Bone marrow (tissue), 2 donors: Measurements from ENCODE around the gene UHMK1.
A peak's percentile ranks its signal among the peaks of the same experiment; 100 is the strongest.
"Not testable (repeated sequence)": the region's sequence is repeated elsewhere in the genome, so short reads cannot be mapped to it uniquely, and the experiment has no call there.

Experiments
- DNase-seq, 2 donors: peaks; one replicate each; lab custom pipeline; 2025; lab: John Stamatoyannopoulos, UW

UHMK1 gene

GRCh38 chr1:162497723-162498495 lies at the start of gene UHMK1:
TSS of gene UHMK1 (plus strand) at chr1:162497818. CDS start at chr1:162498001, 183 bp downstream.
- DNase-seq = peak; percentile 75 to 95

DNA sequence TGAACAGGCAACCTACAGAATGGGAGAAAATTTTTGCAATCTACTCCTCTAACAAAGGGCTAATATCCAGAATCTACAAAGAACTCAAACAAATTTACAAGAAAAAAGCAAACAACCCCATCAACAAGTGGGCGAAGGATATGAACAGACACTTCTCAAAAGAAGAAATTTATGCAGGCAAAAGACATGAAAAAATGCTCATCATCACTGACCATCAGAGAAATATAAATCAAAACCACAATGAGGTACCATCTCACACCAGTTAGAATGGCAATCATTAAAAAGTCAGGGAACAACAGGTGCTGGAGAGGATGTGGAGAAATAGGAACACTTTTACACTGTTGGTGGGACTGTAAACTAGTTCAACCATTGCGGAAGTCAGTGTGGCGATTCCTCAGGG lies 43.3 kb upstream of the UHMK1 start:
- not testable (repeated sequence) for DNase-seq

DNA sequence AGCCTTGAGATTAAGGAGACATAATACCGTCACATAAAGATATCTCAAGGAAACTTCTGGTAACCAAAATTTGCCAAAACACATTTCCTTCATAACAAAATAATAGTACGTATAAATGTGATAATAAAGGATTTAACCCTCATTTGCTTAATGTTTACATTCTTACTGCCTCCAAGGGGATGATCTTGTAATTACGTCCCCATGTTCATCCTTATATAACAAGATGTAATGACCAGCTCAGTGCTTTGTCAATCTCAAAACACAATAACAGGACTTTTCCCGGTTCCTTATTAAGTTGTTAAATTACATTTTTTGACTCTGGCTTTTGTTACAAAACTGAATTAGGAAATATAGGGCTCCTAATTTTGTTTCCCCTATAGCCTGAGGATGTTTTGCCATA lies 41.3 kb upstream of the UHMK1 start:
- no peak for DNase-seq

DNA sequence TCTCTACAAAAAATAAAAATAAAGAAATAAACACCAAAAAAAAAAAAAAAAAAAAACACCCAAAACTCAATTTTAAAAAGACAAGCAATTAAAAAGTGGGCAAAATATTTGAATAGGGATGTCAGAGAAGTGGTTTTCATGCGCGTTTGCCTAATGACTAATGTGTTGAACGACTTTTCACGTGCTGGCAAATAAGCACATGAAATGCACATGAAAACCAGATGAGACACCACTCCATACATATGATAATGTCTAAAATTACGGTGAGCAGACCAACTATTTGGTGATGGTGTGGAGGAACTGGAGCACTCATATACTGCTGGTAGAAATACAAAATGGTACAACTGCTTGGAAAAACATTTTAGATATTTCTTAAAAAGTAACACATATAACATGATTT lies 39.4 kb upstream of the UHMK1 start:
- no peak for DNase-seq

DNA sequence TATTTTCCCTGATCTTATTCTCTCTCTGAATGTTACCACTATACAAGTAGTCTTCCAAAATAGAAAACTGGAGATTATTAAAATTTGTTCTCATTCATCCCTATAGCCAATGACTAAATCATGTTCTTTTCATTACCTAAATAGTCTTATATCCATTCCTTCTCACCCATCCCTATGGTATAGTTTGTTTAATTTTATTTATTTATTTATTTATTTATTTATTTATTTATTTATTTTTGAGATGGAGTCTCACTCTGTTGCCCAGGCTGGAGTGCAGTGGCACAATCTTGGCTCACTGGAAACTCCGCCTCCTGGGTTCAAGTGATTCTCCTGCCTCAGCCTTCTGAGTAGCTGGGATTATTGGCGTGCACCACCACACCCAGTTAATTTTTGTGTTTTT lies 35.2 kb upstream of the UHMK1 start:
- DNase-seq = not testable (repeated sequence)

GRCh38 chr1:162463021-162463420 lies 34.6 kb upstream of the UHMK1 start:
- no peak for DNase-seq

DNA sequence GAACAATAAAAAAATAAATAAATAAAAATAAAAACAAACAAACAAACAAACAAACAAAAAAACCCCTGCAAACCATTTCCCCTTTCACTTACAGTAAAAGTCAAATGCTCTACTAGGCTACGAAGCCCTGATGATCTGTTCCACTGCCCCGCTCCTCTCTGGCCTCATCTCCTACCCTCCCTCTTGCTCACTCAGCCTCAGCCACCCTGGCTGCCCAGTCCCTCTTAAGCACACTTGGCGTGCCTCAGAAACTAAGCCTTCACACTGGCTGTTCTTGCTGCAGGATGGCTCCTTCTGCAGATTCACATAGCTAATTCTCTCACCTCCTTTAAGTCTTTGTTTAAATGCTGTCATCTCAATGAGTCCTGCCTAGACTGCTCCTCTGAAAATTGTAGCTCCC lies 30.8 kb upstream of the UHMK1 start:
- no peak for DNase-seq

- no peak for DNase-seq
These were observed 27.4 kb upstream of the UHMK1 start for GRCh38 chr1:162470216-162470615.

DNA sequence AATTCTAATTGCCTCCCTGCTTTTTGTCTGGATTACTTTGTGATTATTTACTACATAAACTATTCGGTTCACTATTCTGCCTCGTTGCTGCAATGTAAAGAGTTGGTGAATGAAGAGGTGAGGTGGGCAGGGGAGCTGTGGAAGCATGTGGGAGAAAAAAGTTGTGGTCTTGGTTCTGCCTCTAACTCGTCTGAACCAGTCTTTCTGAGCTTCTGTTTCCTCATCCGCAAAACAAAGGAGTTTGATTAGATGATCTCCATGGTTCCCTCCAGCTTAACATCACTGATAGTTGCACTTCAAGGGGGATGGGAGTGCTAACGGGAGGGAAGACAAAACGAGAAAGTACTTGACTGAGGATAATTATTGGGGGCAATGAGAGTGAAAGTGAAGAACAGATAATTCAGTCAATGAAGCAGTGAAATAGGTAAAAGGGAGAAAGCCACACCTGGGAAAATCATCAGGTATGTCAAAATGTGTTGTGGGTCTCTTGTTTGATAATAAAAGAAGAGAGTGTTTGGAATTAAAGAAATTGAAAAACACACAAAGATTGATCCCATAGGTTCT lies 26.2 kb upstream of the UHMK1 start:
- DNase-seq = no peak

- DNase-seq = no peak
These were observed 22.5 kb upstream of the UHMK1 start for GRCh38 chr1:162475089-162475488.

DNA sequence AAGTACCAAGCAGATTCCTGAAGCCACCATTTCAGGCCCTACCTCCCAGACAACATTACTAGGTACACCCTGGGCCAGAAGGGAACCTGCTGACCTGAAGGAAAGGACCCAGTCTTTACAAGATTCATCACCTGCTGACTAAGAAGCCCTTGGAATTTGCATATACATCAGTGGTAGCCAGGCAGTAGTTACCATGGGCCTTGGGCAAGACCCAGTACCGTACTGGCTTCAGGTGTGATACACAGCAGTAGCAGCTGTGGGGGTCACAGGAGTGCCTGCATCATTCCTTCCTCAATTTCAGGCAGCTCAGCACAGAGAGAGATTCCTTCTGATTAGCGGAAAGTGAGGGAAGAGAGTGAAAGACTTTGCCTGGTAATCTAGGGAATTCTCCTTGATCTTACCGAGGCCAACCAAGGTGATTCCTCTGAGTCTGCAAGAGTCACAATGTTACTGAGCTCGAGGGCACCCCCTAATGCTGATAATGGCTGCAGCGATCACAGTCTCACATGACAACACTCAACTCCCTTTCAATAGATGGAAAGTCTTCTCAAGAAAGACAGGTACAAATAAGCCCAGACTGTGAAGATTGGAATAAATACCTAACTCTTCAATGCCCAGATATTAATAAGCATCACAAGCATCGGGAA lies 22.0 kb upstream of the UHMK1 start:
- DNase-seq = no peak

- no peak for DNase-seq
These were observed 21.0 kb upstream of the UHMK1 start for GRCh38 chr1:162476620-162477019.

DNA sequence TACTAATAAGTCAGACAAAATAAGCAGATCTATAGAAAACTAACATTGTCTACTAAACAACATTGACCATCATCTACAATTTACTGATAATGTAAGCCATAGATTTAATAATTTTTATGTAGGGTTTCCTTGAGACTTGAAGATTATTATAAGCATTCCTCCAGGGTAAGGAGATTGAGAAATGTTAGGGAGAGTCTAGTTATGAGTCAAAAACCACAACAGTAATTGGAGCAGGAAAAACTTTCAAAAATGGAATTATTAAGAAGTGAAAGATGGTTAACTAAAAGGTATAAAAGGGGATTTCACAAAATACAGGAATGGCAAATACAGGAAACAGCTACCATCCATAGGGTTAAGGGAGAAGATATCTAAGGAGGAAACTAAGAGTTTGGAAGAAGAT lies 12.4 kb upstream of the UHMK1 start:
- DNase-seq = no peak

DNA sequence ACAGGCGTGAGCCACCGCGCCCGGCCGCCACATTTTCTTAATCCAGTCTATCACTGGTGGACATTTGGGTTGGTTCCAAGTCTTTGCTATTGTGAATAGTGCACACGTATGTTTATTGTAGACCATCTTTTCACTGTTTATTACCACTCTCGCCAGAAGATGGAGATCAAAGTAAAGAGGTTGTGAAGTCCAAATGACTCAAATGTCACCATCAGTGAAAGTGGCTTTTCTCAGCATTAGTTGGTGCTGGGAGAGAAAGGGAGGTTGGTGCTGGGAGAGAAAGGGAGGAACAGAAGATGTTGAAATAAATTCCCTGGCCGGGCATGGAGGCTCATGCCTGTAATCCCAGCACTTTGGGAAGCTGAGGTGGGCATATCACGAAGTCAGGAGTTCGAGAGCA lies 10.4 kb upstream of the UHMK1 start:
- no peak for DNase-seq

DNA sequence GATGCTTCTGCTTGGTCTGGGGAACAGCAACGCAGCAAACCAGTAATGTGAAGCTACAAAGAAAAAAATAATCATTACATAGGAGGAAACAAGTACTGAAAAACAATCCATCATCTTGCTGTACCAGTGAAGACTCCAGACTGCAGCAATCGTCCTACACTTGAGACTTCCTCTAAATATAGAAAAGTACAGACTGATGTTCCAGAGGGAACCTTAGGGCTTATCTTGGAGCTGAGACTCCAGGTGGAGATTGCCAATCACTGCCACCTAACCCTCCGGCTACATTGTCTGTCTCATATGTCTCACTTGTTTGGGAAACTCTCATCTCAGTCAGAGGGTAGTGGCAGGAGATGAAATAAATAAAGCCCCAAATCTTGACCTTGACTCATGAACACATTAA lies 9.4 kb upstream of the UHMK1 start:
- no peak for DNase-seq

DNA sequence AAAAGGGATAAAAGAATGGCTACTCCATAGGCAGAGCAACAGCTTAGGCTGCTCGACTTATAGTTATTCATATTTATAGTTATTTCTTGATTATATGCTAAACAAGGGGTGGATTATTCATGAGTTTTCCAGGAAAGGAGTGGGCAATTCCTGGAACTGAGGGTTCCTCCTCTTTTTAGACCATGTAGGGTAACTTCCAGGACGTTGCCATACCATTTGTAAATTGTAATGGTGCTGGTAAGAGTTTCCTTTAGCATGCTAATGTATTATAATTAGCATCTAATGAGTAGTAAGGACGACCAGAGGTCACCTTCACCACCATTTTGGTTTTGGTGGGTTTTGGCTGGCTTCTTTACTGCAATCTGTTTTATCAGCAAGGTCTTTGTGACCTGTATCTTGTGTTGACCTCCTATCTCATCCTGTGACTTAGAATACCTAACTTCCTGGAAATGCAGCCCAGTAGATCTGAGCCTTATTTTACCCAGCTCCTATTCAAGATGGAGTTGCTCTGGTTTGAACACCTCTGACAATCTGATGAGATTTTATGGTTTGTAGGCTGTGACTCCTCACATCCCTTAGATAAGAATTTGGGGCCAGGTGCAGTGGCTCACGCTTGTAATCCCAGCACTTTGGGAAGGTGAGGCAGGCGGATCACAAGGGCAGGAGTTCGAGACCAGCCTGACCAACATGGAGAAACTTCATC lies 1.9 kb upstream of the UHMK1 start:
- DNase-seq = not testable (repeated sequence)

DNA sequence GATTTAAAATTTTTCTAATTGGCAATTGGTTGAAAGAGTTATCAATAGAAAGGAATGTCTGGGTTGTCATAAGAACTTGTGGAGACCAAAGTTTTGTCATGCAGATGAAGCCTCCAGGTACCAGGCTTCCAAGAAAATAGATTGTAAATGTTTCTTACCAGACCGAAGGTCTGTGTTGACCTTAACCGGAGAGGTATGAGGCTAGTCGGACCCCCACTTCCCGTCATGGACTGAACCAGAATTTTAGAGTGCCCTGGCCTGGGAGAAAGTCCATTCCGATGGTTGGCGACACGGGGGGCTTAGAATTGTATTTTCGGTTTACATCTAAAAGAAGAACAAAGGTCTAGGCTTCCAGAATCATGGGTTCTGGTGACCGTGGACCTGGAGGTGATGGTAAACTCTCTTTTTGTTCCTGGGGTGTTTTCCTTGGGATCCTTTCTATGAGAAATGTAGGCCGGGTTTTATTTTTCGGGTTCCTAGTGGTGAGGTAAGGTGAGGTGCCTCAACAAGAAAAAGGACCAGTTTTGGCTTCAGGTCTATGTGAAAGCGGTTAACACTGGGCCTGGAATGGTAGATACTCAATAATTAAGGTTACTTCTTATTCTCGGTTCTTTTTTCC lies 405 bp upstream of the UHMK1 start:
- no peak for DNase-seq

DNA sequence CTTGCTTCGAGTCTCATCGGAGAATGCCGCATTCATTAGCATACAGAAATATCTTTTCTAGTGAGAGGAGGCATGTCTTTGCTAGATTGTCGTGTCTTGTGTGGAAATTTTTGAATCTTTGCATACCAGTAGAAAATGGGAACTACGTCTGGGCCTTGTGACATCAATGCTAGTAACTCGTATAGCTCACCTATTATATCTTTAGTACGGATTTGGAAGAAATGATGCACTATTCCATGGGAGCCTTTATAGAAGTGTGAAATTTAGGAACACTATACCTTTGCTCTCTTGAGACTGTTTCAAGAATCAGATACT lies 835 bp downstream of the UHMK1 start:
- DNase-seq = peak in 1 of 2 donors; percentile 7

- no peak for DNase-seq
These were observed 3.2 kb downstream of the UHMK1 start for GRCh38 chr1:162500805-162501204.

- DNase-seq = no peak
These were observed 4.5 kb downstream of the UHMK1 start for GRCh38 chr1:162502077-162502476.

GRCh38 chr1:162502928-162503327 lies 5.3 kb downstream of the UHMK1 start:
- DNase-seq = no peak

DNA sequence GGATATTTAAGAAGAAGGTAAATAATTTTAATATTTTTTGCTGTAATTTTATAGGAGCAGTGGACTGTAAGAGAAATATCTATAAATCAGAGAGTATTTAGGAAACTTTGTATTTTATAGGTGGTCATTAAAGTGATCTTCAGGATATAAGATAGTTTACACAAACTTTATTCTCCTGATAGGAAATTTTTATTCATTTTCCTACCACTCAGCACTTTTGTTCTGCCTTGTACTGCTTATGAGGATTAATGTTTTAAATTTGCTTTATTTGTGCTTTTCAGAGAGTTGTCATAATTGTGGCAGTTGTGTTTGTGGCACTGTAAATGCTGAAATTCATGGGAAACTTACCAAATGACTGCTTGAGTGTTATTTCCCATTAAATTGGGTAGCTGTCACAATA lies 29.7 kb downstream of the UHMK1 start:
- DNase-seq = no peak
